ENCODE results near the gene JMJD6.
"Not testable (repeated sequence)": the region's sequence is repeated elsewhere in the genome, so short reads cannot be mapped to it uniquely, and the experiment has no call there.

Gene JMJD6

GRCh38 chr17:76716146-76716838 lies 10.1 kb downstream of the JMJD6 start:
- DNase-seq (ENCODE audit: low read depth): peak; percentile 98

GRCh38 chr17:76715496-76715830 lies 10.9 kb downstream of the JMJD6 start:
- no peak for DNase-seq (ENCODE audit: low read depth)

- peak; percentile 62 for DNase-seq (ENCODE audit: low read depth)
Observed at GRCh38 chr17:76714822-76715495, 11.4 kb downstream of the JMJD6 start.

- DNase-seq (ENCODE audit: low read depth): no peak
Observed at GRCh38 chr17:76714336-76714735, 12.1 kb downstream of the JMJD6 start.

- no peak for DNase-seq (ENCODE audit: low read depth)
Observed at GRCh38 chr17:76713765-76714164, 12.6 kb downstream of the JMJD6 start.

GRCh38 chr17:76712321-76712720 lies 14.1 kb downstream of the JMJD6 start:
- DNase-seq (ENCODE audit: low read depth): not testable (repeated sequence)

- peak; percentile 78 for DNase-seq (ENCODE audit: low read depth)
Observed at GRCh38 chr17:76710863-76711611, 15.4 kb downstream of the JMJD6 start, which contains the start of gene MXRA7. Gene MXRA7 (minus strand): TSS chr17:76710965. CDS start chr17:76710946, 19 bp downstream.

GRCh38 chr17:76709951-76710862 lies 16.2 kb downstream of the JMJD6 start:
- DNase-seq (ENCODE audit: low read depth): peak; percentile 53

GRCh38 chr17:76709077-76709950 lies 17.1 kb downstream of the JMJD6 start:
- DNase-seq (ENCODE audit: low read depth): peak; percentile 100

- DNase-seq (ENCODE audit: low read depth): no peak
Observed at GRCh38 chr17:76707985-76708807, 18.2 kb downstream of the JMJD6 start.

- DNase-seq (ENCODE audit: low read depth): no peak
Observed at GRCh38 chr17:76706817-76707216, 19.6 kb downstream of the JMJD6 start.

- no peak for DNase-seq (ENCODE audit: low read depth)
Observed at GRCh38 chr17:76704805-76705204, 21.6 kb downstream of the JMJD6 start.

GRCh38 chr17:76702941-76703637 lies 23.3 kb downstream of the JMJD6 start:
- no peak for DNase-seq (ENCODE audit: low read depth)

- no peak for DNase-seq (ENCODE audit: low read depth)
Observed at GRCh38 chr17:76702076-76702475, 24.3 kb downstream of the JMJD6 start.

GRCh38 chr17:76701471-76701967 lies 24.9 kb downstream of the JMJD6 start:
- peak; percentile 58 for DNase-seq (ENCODE audit: low read depth)

GRCh38 chr17:76700617-76701470 lies 25.6 kb downstream of the JMJD6 start:
- peak; percentile 91 for DNase-seq (ENCODE audit: low read depth)

- DNase-seq (ENCODE audit: low read depth): no peak
Observed at GRCh38 chr17:76700270-76700616, 26.2 kb downstream of the JMJD6 start.

GRCh38 chr17:76698466-76698977 lies 27.9 kb downstream of the JMJD6 start:
- DNase-seq (ENCODE audit: low read depth): peak; percentile 68
